ENCODE measurements around the gene PRKCE.

The PRKCE gene

DNA sequence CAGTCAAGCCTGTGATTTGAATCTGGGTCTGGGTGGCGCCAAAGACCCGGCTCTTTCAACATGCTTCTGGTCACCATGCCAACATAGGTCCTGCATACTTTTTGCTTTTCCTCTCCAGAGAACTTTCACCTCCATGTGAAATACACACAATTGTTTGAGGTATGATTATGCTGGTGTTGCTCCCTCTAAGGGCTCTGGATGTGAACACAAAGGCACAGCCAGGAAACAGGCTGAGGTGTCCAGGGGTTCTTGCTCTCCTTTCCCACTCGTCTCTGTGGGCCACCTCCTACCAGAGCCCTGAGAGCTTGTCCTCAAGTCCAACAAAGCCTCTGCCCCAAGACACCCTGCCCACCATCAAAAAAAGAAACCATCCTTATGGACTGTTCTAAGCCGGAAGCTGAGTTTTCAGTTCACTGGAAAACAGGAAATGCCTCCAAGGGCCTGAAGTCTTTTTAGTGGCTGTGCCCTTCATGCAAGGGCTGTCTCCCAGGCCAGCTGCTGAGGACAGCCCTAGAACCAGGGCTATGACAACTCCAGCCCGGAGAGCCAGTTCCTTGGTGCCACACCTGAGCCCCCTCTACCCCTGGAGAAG lies 545.5 kb downstream of the PRKCE start:
- TF ChIP-seq, protein P1, sequence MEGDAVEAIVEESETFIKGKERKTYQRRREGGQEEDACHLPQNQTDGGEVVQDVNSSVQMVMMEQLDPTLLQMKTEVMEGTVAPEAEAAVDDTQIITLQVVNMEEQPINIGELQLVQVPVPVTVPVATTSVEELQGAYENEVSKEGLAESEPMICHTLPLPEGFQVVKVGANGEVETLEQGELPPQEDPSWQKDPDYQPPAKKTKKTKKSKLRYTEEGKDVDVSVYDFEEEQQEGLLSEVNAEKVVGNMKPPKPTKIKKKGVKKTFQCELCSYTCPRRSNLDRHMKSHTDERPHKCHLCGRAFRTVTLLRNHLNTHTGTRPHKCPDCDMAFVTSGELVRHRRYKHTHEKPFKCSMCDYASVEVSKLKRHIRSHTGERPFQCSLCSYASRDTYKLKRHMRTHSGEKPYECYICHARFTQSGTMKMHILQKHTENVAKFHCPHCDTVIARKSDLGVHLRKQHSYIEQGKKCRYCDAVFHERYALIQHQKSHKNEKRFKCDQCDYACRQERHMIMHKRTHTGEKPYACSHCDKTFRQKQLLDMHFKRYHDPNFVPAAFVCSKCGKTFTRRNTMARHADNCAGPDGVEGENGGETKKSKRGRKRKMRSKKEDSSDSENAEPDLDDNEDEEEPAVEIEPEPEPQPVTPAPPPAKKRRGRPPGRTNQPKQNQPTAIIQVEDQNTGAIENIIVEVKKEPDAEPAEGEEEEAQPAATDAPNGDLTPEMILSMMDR (IDR thresholded peaks at IDR 0.05; ENCODE audit: low read depth, low read length, missing control alignments) = no peak
- DNase-seq (ENCODE audit: low read depth) = no peak

DNA sequence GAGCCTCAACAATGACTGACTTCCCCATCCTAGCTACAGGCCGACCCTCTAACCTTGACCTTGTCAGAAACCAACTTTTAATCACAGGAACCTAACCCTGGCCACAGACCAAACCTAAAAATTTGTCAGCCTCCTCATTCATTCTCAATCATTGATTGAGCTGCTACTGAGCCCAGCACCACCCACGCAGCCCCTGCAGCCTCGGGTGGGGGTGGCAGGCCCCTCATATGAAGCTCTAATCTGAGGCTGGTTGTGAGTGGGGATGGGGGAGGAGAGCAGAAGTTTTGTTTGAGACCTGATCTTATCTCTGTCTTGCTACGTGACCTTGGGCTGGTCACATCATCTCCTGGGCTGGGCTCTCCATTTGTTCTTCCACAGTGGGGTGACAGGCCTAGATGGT lies 546.2 kb downstream of the PRKCE start:
- TF ChIP-seq, protein P1 (IDR thresholded peaks at IDR 0.05; ENCODE audit: low read depth, low read length, missing control alignments) = no peak
- DNase-seq (ENCODE audit: low read depth) = no peak
- no peak overlapping the region for H3K4me3 ChIP-seq (ENCODE audit: low read depth, low read length)

More for the DNA sequence above, 545.5 kb downstream of the PRKCE start:
- no peak overlapping the region for H3K4me3 ChIP-seq (ENCODE audit: low read depth, low read length)

DNA sequence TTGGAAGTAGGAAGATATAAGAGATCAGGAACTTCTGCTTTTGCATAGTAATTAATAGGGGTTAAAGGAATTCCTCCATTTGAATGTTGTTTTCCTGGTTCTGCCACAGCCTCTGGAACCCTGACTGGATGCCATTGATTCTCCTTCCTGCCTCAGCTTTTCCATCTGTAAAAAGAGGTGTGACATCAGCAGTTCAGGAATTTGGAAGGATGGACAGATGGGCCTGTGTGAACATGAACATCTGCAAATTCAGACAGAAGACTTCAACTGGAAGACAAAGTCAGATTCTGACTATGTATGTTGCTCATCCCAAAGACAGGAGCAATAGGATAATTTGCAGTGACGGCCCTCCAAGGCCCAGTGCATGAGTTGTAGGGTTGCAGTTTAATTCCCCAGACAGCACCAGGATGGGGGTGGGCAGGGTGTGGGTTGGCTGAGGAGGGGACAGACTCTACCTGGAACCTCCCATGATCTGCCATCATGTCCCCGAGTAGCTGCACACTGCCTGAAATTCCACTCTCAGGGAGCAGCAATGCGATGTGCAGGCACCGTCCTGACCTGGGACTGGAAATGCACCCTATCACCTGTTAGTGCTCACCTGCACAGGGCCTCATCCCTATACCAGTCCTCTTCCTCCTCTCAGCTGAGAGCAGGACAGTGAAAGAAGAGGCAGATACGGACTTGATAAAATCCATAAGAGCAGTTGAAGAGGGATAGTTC lies 546.8 kb downstream of the PRKCE start:
- H3K4me3 ChIP-seq (ENCODE audit: low read depth, low read length) = no peak overlapping the region
- TF ChIP-seq, protein P1 (IDR thresholded peaks at IDR 0.05; ENCODE audit: low read depth, low read length, missing control alignments) = no peak
- DNase-seq (ENCODE audit: low read depth) = no peak

DNA sequence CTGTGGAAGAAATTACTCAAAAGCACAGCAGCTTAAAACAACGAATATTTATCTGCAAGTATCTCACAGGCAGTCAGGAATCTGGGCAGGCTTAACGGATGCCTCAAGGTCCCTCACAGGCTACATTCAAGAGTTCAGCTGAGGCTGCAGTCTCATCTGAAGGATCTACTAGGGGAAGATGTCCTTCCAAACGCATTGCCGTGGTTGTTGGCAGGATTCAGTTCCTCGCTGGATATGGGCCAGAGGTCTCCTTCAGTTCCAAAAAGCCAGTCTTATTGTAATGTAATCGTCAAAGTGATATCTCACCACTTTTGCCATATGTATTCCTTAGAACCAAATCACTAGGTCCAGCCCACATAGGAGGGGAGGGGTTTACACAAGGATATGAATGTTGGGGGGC lies 547.5 kb downstream of the PRKCE start:
- TF ChIP-seq, protein P1 (IDR thresholded peaks at IDR 0.05; ENCODE audit: low read depth, low read length, missing control alignments) = no peak
- no peak overlapping the region for H3K4me3 ChIP-seq (ENCODE audit: low read depth, low read length)
- DNase-seq (ENCODE audit: low read depth) = no peak

DNA sequence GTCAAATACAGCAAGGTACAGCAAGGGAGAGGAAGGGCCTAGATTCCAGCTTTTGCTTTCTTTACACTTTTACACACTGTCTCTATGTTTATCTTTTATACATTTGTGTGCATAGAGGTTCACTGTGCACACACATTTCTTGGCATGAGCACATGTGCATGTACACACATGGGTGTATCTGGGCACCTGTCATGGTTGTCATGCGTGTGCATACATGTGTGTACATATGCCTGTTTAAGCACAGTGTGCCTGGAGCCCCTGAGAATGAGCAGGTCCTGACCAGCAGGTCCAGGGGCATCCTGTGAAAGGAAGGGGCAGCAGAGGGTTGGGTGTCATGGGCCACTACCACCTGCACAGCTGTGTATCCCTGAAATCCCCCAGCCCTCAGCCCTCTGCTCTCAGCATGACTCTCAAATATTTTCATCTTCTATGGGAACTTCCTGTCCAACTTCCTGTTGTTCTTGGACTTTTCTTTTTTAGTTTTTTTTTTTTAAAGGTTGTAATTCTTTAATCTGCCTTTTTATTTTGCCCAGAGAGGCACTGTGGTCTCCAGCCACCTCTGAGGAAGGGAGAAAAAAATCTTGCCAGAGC lies 548.7 kb downstream of the PRKCE start:
- TF ChIP-seq, protein P1 (IDR thresholded peaks at IDR 0.05; ENCODE audit: low read depth, low read length, missing control alignments) = no peak
- H3K4me3 ChIP-seq (ENCODE audit: low read depth, low read length) = no peak overlapping the region
- DNase-seq (ENCODE audit: low read depth) = no peak

DNA sequence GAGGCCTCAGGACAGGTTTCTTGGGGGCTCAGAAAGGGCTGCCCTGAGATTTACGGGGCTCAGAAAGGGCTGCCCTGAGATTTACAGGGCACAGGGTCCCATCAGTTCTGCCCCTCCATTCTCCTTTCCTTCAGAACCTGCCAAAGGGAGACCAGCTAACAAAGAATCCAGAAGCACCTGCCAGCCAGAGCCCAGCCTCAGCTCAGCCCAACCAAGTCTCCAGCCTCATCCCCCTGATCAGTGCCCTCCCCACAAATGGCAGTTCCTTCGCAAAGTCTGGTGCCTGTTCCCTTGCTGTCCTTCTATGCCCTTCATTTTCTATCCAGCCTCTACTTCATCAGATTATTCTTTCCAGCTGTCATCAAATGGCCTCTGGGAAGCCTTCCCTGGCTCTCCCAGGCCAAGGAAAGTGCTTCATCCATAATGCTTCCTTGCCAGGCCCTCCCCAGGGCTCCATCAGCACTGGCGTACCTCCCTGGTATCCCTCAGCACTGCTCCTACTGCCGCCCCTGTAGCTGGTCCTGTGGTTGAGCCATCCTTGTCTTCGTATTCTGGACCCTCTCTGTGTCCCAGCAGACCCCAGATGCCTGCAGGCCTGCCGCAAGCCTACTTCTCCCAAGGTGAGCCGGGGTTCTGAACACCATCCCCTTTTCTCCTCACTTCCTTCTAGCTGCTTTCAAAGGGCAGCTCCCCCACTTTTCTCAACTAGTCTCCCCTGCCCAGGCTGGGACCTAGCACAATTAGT lies 549.6 kb downstream of the PRKCE start:
- no peak for DNase-seq (ENCODE audit: low read depth)
- TF ChIP-seq, protein P1 (IDR thresholded peaks at IDR 0.05; ENCODE audit: low read depth, low read length, missing control alignments) = no peak
- no peak overlapping the region for H3K4me3 ChIP-seq (ENCODE audit: low read depth, low read length)
